Uterus (tissue), 4 donors: Measurements from ENCODE around the gene ARID5B. TPM values are rescaled to one million over a fixed set of nuclear protein-coding genes. Genes with fewer than 3 reads are reported as not detected.
A peak's percentile ranks its signal among the peaks of the same experiment; 100 is the strongest.

Source experiments
- DNase-seq, 2 donors: peaks; one replicate each; pipeline ENCODE4 v3.0.0-alpha.2; 2019 to 2020
- H3K27ac ChIP-seq, 2 donors: fragments of 200-600 bp; sonication (generic); 1 replicate in 1 of 2; 2 replicates in 1 of 2; pipeline ENCODE4 v1.5.1; 2016 to 2018
- H3K27me3 ChIP-seq, 2 donors: fragments of 200-600 bp; sonication (generic); one replicate each; pipeline ENCODE4 v1.5.1; 2018 to 2019; ENCODE audit warnings: control low read depth in 1 of 2
- H3K36me3 ChIP-seq, 2 donors: fragments of 200-600 bp; sonication (generic); one replicate each; pipeline ENCODE4 v1.5.1; 2019; ENCODE audit warnings: control low read depth in 1 of 2
- H3K4me1 ChIP-seq, 2 donors: fragments of 200-600 bp; sonication (generic); one replicate each; pipeline ENCODE4 v1.5.1; 2018 to 2019; ENCODE audit warnings: control low read depth in 1 of 2
- H3K4me3 ChIP-seq, 2 donors: fragments of 200-600 bp; sonication (generic); 1 replicate in 1 of 2; 2 replicates in 1 of 2; pipeline ENCODE4 v1.5.1; 2018 to 2019; ENCODE audit warnings: mild to moderate bottlenecking in 1 of 2
- H3K9me3 ChIP-seq, 2 donors: fragments of 200-600 bp; sonication (generic); one replicate each; pipeline ENCODE4 v1.5.1; 2019; ENCODE audit warnings: control low read depth in 1 of 2
- CTCF ChIP-seq, 4 experiments: fragments of 200-600 bp in 2 of 4; fragments of 450-650 bp in 2 of 4; sonication (generic) in 2 of 4; IDR thresholded peaks; one replicate each; pipeline ENCODE4 v1.5.1; 2016 to 2019; ENCODE audit warnings: antibody characterized with exemption in 4 of 4, mild to moderate bottlenecking in 2 of 4, moderate library complexity in 1 of 4
- POLR2A ChIP-seq, 2 donors: fragments of 450-650 bp; IDR thresholded peaks; one replicate each; pipeline ENCODE4 v1.6.1; 2016; ENCODE audit warnings: antibody characterized with exemption in 2 of 2, mild to moderate bottlenecking in 1 of 2, moderate library complexity in 1 of 2
- intact Hi-C: fragments of 100-400 bp; cut with DNase I; formaldehyde crosslinking; loops from one replicate; pipeline ENCODE4 v1.15.1; 2023; ENCODE audit warnings: low total_unique reads
- total RNA-seq, 4 donors: library from RNA; depleted of rRNA in 3 of 4; stranded (reverse); fragments of >200 nt in 3 of 4; gene quantifications; one replicate each; pipeline versions ENCODE4 v1.1.0 to v1.2.4, GENCODE V29; 2014 to 2023
- donor health status: DM: yes; HTN: yes; CAD: no.

The ARID5B gene
- total RNA-seq, 4 donors from 2014 or later, result 38.7 to 64.1 (median 56.6) TPM

- intact Hi-C loops, result no loop called here
- no peaks in the 10 kb centered on the region for H3K9me3 ChIP-seq
- DNase-seq, result no peak
- H3K27me3 ChIP-seq, result no peaks in the 10 kb centered on the region
- peak overlapping the region in 1 of 2 donors; percentile 89 for H3K27ac ChIP-seq
- H3K4me1 ChIP-seq, result peaks cover 0 to 8% of the 10 kb centered on the region in 2 donors
- TF ChIP-seq POLR2A (IDR thresholded peaks at IDR 0.05) (no peak), CTCF (IDR thresholded peaks at IDR 0.05) (no peak)
- no peaks in the 10 kb centered on the region for H3K36me3 ChIP-seq
- H3K4me3 ChIP-seq, result no peak overlapping the region
Measured at GRCh38 chr10:62015994-62016393, 114.5 kb downstream of the ARID5B start.

GRCh38 chr10:62016623-62017490 lies 115.4 kb downstream of the ARID5B start:
- peak overlapping the region; percentile 66 to 89 for H3K27ac ChIP-seq
- H3K36me3 ChIP-seq, result no peaks in the 10 kb centered on the region
- H3K9me3 ChIP-seq, result no peaks in the 10 kb centered on the region
- H3K27me3 ChIP-seq, result no peaks in the 10 kb centered on the region
- H3K4me1 ChIP-seq, result peaks cover 0 to 8% of the 10 kb centered on the region in 2 donors
- TF ChIP-seq POLR2A (IDR thresholded peaks at IDR 0.05) (no peak), CTCF (IDR thresholded peaks at IDR 0.05) (no peak)
- DNase-seq, result no peak
- intact Hi-C loops, result no loop called here
- H3K4me3 ChIP-seq, result no peak overlapping the region

- no peak for DNase-seq
- H3K36me3 ChIP-seq, result no peaks in the 10 kb centered on the region
- no peaks in the 10 kb centered on the region for H3K9me3 ChIP-seq
- intact Hi-C loops, result no loop called here
- peaks cover 0 to 8% of the 10 kb centered on the region in 2 donors for H3K4me1 ChIP-seq
- no peak for TF ChIP-seq CTCF (IDR thresholded peaks at IDR 0.05)
- no peak for TF ChIP-seq POLR2A (IDR thresholded peaks at IDR 0.05)
- H3K27me3 ChIP-seq, result no peaks in the 10 kb centered on the region
- no peak overlapping the region for H3K4me3 ChIP-seq
- H3K27ac ChIP-seq, result peak overlapping the region; percentile 70 to 89
Measured at GRCh38 chr10:62017491-62017870, 116.0 kb downstream of the ARID5B start.

- no peak for DNase-seq
- H3K36me3 ChIP-seq, result no peaks in the 10 kb centered on the region
- TF ChIP-seq POLR2A (IDR thresholded peaks at IDR 0.05) (no peak), CTCF (IDR thresholded peaks at IDR 0.05) (no peak)
- H3K27me3 ChIP-seq, result no peaks in the 10 kb centered on the region
- H3K9me3 ChIP-seq, result no peaks in the 10 kb centered on the region
- no peak overlapping the region for H3K4me3 ChIP-seq
- intact Hi-C loops, result no loop called here
- H3K27ac ChIP-seq, result peak overlapping the region; percentile 70 to 89
- peaks cover 0 to 8% of the 10 kb centered on the region in 2 donors for H3K4me1 ChIP-seq
Measured at GRCh38 chr10:62018131-62018911, 116.8 kb downstream of the ARID5B start.
